GM06990 (cell line): ENCODE measurements around the gene PTGIS.

Experiments
- DNase-seq: peaks from one replicate; pipeline ENCODE4 v3.0.0-alpha.2; 2011; ENCODE audit not compliant: insufficient read length; ENCODE audit errors: extremely low read depth
- H3K27me3 ChIP-seq: replicated peaks from 2 replicates; pipeline ENCODE4 v1.6.0; 2011; ENCODE audit warnings: low read length; ENCODE audit not compliant: control insufficient read depth, insufficient read depth
- H3K36me3 ChIP-seq: 2 replicates; pipeline ENCODE4 v1.5.1; 2011; ENCODE audit warnings: low read length; ENCODE audit not compliant: control insufficient read depth, insufficient read depth
- H3K4me3 ChIP-seq: replicated peaks from 2 replicates; pipeline ENCODE4 v1.5.1; 2011; ENCODE audit warnings: low read depth, mild to moderate bottlenecking, control low read depth, low read length
- TF ChIP-seq, protein P1 (sequence below): IDR thresholded peaks from 2 replicates; pipeline ENCODE4 v1.5.1; 2011; ENCODE audit warnings: low read length, control low read depth, mild to moderate bottlenecking, inconsistent platforms; ENCODE audit not compliant: insufficient read depth, poor library complexity, severe bottlenecking

Gene PTGIS

GRCh38 chr20:49560186-49560585 is 7.8 kb downstream of the PTGIS start:
- DNase-seq = no peak
- H3K4me3 ChIP-seq = no peak overlapping the region
- no peaks in the 10 kb centered on the region; the same call in none of the 2 replicates for H3K27me3 ChIP-seq
- TF ChIP-seq, protein P1, sequence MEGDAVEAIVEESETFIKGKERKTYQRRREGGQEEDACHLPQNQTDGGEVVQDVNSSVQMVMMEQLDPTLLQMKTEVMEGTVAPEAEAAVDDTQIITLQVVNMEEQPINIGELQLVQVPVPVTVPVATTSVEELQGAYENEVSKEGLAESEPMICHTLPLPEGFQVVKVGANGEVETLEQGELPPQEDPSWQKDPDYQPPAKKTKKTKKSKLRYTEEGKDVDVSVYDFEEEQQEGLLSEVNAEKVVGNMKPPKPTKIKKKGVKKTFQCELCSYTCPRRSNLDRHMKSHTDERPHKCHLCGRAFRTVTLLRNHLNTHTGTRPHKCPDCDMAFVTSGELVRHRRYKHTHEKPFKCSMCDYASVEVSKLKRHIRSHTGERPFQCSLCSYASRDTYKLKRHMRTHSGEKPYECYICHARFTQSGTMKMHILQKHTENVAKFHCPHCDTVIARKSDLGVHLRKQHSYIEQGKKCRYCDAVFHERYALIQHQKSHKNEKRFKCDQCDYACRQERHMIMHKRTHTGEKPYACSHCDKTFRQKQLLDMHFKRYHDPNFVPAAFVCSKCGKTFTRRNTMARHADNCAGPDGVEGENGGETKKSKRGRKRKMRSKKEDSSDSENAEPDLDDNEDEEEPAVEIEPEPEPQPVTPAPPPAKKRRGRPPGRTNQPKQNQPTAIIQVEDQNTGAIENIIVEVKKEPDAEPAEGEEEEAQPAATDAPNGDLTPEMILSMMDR = no peak
- no peaks in the 10 kb centered on the region for H3K36me3 ChIP-seq

- Histone ChIP-seq H3K36me3 (no peaks in the 10 kb centered on the region), H3K4me3 (no peak overlapping the region), H3K27me3 (no peaks in the 10 kb centered on the region; the same call in none of the 2 replicates)
- TF ChIP-seq, protein P1 = no peak
- DNase-seq = no peak
Observed at GRCh38 chr20:49559411-49560081, 8.4 kb downstream of the PTGIS start.

DNA sequence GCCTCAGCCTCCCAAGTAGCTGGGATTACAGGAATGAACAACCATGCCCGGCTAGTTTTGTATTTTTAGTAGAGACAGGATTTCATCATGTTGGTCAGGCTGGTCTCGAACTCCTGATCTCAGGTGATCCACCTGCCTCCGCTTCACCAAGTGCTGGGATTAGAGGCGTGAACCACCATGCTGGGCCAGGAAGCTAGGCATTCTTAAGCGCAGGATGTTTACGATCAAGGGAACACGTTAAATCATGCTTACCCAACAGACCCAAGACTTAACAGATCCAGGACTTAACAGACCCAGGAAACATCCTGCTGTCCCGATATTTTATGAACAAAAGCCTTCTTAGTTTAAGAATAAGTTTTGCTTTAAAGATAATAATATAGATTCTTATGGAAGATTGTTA is 9.1 kb downstream of the PTGIS start:
- TF ChIP-seq, protein P1 = no peak
- DNase-seq = no peak

GRCh38 chr20:49557449-49557848 is 10.5 kb downstream of the PTGIS start:
- no peaks in the 10 kb centered on the region for H3K36me3 ChIP-seq
- TF ChIP-seq, protein P1 = no peak
- H3K4me3 ChIP-seq = no peak overlapping the region
- DNase-seq = no peak
- no peaks in the 10 kb centered on the region; the same call in none of the 2 replicates for H3K27me3 ChIP-seq

More for the DNA sequence above, 9.1 kb downstream of the PTGIS start:
- Histone ChIP-seq H3K4me3 (no peak overlapping the region), H3K36me3 (no peaks in the 10 kb centered on the region), H3K27me3 (no peaks in the 10 kb centered on the region; the same call in none of the 2 replicates)

- TF ChIP-seq, protein P1 = no peak
- Histone ChIP-seq H3K36me3 (no peaks in the 10 kb centered on the region), H3K4me3 (no peak overlapping the region), H3K27me3 (no peaks in the 10 kb centered on the region)
- no peak for DNase-seq
Observed at GRCh38 chr20:49556621-49557020, 11.3 kb downstream of the PTGIS start.
